ENCODE results near the gene KIF26A.

DNA sequence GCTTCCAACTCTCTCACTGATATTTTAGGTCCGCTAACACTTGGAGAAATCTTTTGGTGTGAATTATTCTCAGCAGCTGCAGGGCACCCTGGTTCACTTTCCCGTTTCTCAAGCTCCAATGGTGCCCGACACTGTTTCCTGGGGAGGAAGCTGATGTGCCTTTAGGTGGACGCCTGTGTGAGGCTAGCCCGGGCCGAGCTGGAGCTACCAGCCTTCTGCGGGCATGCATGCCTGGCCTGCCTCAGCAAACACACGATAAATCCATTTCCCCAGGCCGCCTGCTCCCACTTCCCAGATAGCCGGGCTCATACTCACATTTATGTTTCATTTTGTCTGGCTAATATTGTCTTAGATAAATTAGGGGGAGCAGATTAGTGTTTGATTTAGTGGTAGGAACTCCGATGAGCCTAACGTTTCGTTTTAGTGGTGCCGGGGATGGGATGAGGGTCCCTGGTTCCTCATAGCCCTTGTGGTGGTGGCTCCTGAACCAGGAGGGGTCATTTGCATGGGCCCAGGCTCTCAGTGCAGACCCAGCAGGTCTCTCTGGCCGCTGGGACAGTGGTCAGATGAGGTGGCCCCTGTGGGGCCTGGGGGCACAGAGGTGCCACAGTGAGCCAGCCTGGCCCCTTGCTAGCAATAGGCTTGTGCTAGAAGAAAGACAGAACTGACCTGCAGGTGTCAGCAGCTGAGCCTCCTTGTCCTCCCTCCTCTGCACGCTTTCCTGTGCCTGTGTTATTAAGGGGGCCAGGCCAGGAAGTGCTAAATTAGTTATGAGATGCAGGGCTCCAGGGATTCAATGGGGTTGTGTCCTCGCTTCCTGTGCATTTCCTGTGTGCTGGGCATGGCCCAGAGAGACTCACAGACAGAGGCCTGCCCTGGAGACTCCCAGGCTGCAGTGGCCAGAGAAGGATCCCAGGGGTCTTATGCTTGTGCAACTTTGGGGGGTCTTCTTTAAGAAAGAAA lies 88.3 kb downstream of the KIF26A start:
- TF ChIP-seq CTCF (IDR thresholded peaks at IDR 0.05) (no peak), POLR2A (IDR thresholded peaks at IDR 0.05) (no peak)
